ENCODE measurements around the gene TMEM163. TPM values are rescaled to one million over a fixed set of nuclear protein-coding genes. Genes with fewer than 3 reads are reported as not detected.

The TMEM163 gene
- total RNA-seq, 4 donors from 2014 or later, result not detected

DNA sequence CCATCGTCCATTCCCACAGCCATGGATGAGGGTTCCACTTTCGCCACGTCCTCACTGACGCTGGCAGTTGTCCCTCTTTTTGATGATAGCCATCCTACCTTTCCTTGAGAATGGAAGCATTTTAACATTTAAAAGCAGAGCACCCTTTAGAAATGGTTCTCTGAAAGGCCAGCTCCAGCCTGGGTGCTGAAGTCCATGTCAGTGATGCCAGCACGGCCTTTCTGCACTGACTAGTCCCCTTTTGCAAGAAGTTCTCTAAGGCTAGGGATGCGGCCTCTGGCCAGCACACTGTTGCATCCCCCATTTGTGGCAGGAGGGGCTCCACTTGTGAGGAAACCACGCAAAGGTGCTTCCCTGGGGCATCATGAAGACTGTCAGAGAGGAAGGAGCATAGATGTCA lies 261.4 kb downstream of the TMEM163 start:
- no peak for DNase-seq (ENCODE audit: low spot score in 2 of 2)
- no peaks in the 10 kb centered on the region for H3K27me3 ChIP-seq
- no peak overlapping the region for H3K4me3 ChIP-seq
- 91 to 93% methylated on average over 7 of the region's 7 CpGs for WGBS, 2 donors
- H3K9me3 ChIP-seq, result no peaks in the 10 kb centered on the region
- H3K36me3 ChIP-seq, result peaks cover 0 to 13% (median 0%) of the 10 kb centered on the region in 3 donors
- no peaks in the 10 kb centered on the region for H3K4me1 ChIP-seq
- TF ChIP-seq CTCF (IDR thresholded peaks at IDR 0.05) (no peak), EP300 (IDR thresholded peaks at IDR 0.05) (no peak), POLR2A (IDR thresholded peaks at IDR 0.05) (no peak)
- no peak overlapping the region for H3K27ac ChIP-seq

GRCh38 chr2:134455426-134455825 lies 263.4 kb downstream of the TMEM163 start:
- no peak for DNase-seq (ENCODE audit: low spot score in 2 of 2)
- WGBS, 2 donors, result 86 to 94% methylated on average over 10 of the region's 10 CpGs

DNA sequence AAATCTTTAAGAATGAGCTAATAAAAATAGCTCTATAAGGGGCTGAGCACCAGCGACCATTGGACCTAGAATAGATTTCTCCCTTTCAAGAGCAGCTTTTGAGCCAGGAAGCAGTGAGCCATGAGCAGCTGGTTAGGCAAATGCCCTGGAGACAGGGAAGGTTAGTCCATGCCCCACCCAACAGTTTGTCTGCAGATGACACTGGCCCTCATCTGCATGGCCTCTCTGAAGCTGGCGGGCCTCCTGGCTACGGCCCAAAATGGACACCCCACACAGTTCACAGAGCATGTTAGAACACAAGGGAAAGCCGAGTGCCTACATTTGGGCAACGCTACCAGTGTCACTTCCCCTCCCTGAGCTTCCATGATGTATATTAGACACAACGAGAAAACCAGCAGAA lies 263.9 kb downstream of the TMEM163 start:
- H3K27ac ChIP-seq, result no peak overlapping the region
- H3K9me3 ChIP-seq, result no peaks in the 10 kb centered on the region
- H3K36me3 ChIP-seq, result peaks cover 0 to 15% (median 0%) of the 10 kb centered on the region in 3 donors
- H3K27me3 ChIP-seq, result no peaks in the 10 kb centered on the region
- H3K4me3 ChIP-seq, result no peak overlapping the region
- WGBS, 2 donors, result 67 to 75% methylated on average over 6 of the region's 6 CpGs
- TF ChIP-seq EP300 (IDR thresholded peaks at IDR 0.05) (no peak), POLR2A (IDR thresholded peaks at IDR 0.05) (no peak), CTCF (IDR thresholded peaks at IDR 0.05) (no peak)
- H3K4me1 ChIP-seq, result peaks cover 0 to 5% (median 0%) of the 10 kb centered on the region in 4 donors
- DNase-seq (ENCODE audit: low spot score in 2 of 2), result no peak

More at GRCh38 chr2:134455426-134455825, 263.4 kb downstream of the TMEM163 start:
- Histone ChIP-seq H3K4me3 (no peak overlapping the region), H3K36me3 (peaks cover 0 to 13% (median 0%) of the 10 kb centered on the region in 3 donors), H3K4me1 (peaks cover 0 to 1% (median 0%) of the 10 kb centered on the region in 4 donors), H3K27me3 (no peaks in the 10 kb centered on the region), H3K27ac (no peak overlapping the region), H3K9me3 (no peaks in the 10 kb centered on the region)
- TF ChIP-seq POLR2A (IDR thresholded peaks at IDR 0.05), result no peak
- no peak for TF ChIP-seq CTCF (IDR thresholded peaks at IDR 0.05)
- no peak for TF ChIP-seq EP300 (IDR thresholded peaks at IDR 0.05)

DNA sequence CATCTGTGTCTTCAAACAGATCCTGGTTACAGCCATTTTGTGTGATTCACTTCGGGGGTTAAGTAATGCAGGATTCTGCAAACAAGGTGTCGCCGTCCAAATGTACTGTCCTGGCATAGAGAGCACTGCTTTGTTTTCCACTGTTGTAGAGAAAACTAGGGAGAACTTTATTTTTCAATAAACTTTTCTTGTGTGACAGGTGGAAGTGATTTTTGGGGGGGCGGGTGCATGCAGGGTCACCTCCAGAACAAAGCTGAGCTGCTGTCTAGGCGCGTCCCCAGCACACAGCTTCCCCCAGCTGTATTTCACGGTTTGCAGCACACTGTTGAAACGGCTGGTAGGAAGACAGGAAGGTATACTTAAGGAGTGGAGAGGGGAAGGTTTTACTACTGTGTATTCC lies 264.4 kb downstream of the TMEM163 start:
- no peak for DNase-seq (ENCODE audit: low spot score in 2 of 2)
- no peak overlapping the region for H3K27ac ChIP-seq
- 69 to 75% methylated on average over 8 of the region's 8 CpGs for whole genome bisulfite sequencing, 2 donors
- peaks cover 0 to 20% (median 0%) of the 10 kb centered on the region in 3 donors for H3K36me3 ChIP-seq
- H3K9me3 ChIP-seq, result no peaks in the 10 kb centered on the region
- no peaks in the 10 kb centered on the region for H3K27me3 ChIP-seq
- no peak overlapping the region for H3K4me3 ChIP-seq
- H3K4me1 ChIP-seq, result peaks cover 0 to 5% (median 0%) of the 10 kb centered on the region in 4 donors
- TF ChIP-seq CTCF (IDR thresholded peaks at IDR 0.05) (no peak), POLR2A (IDR thresholded peaks at IDR 0.05) (no peak), EP300 (IDR thresholded peaks at IDR 0.05) (no peak)

- H3K27ac ChIP-seq, result no peak overlapping the region
- H3K9me3 ChIP-seq, result no peaks in the 10 kb centered on the region
- peaks cover 0 to 5% (median 0%) of the 10 kb centered on the region in 4 donors for H3K4me1 ChIP-seq
- DNase-seq (ENCODE audit: low spot score in 2 of 2), result no peak
- TF ChIP-seq CTCF (IDR thresholded peaks at IDR 0.05) (no peak), EP300 (IDR thresholded peaks at IDR 0.05) (no peak), POLR2A (IDR thresholded peaks at IDR 0.05) (no peak)
- H3K4me3 ChIP-seq, result no peak overlapping the region
- WGBS, 2 donors, result 71 to 78% methylated on average over 10 of the region's 10 CpGs
- no peaks in the 10 kb centered on the region for H3K27me3 ChIP-seq
- peaks cover 0 to 25% (median 0%) of the 10 kb centered on the region in 3 donors for H3K36me3 ChIP-seq
Measured at GRCh38 chr2:134453973-134454372, 264.8 kb downstream of the TMEM163 start.
